ENCODE results near the gene TUT7. TPM values are rescaled to one million over a fixed set of nuclear protein-coding genes. Genes with fewer than 3 reads are reported as not detected.
"Not testable (repeated sequence)": the region's sequence is repeated elsewhere in the genome, so short reads cannot be mapped to it uniquely, and the experiment has no call there.

TUT7 gene
- total RNA-seq, 1 donor from 2014 or later, result 37.7 TPM

- Histone ChIP-seq H3K36me3 (no peaks in the 10 kb centered on the region), H3K9me3 (no peaks in the 10 kb centered on the region), H3K4me3 (no peak overlapping the region), H3K27me3 (ENCODE audit: low read depth) (no peaks in the 10 kb centered on the region), H3K27ac (no peak overlapping the region), H3K4me1 (no peaks in the 10 kb centered on the region)
- no peak for ATAC-seq
- DNase-seq, result no peak
- TF ChIP-seq CTCF (IDR thresholded peaks at IDR 0.05), result no peak
- intact Hi-C loops (cut with DNase I), result no loop called here
Measured at GRCh38 chr9:86387376-86387775, 33.2 kb upstream of the TUT7 start.

- H3K9me3 ChIP-seq; H3K27me3 ChIP-seq (ENCODE audit: low read depth); DNase-seq; intact Hi-C loops (cut with DNase I); H3K36me3 ChIP-seq; H3K4me1 ChIP-seq; H3K27ac ChIP-seq; H3K4me3 ChIP-seq; ATAC-seq: not testable (repeated sequence)
Measured at GRCh38 chr9:86383000-86383399, 28.8 kb upstream of the TUT7 start.

GRCh38 chr9:86376016-86376415, 21.8 kb upstream of the TUT7 start:
- DNase-seq, result no peak
- Histone ChIP-seq H3K36me3 (no peaks in the 10 kb centered on the region), H3K4me1 (no peaks in the 10 kb centered on the region), H3K27ac (no peak overlapping the region), H3K27me3 (ENCODE audit: low read depth) (no peaks in the 10 kb centered on the region), H3K4me3 (no peak overlapping the region), H3K9me3 (peaks cover 10% of the 10 kb centered on the region)
- ATAC-seq, result no peak
- no peak for TF ChIP-seq CTCF (IDR thresholded peaks at IDR 0.05)
- intact Hi-C loops (cut with DNase I), result no loop called here

- Histone ChIP-seq H3K4me1 (no peaks in the 10 kb centered on the region), H3K36me3 (no peaks in the 10 kb centered on the region), H3K27me3 (ENCODE audit: low read depth) (no peaks in the 10 kb centered on the region), H3K9me3 (peaks cover 22% of the 10 kb centered on the region), H3K4me3 (no peak overlapping the region), H3K27ac (no peak overlapping the region)
- ATAC-seq (no peak), DNase-seq (no peak)
- no peak for TF ChIP-seq CTCF (IDR thresholded peaks at IDR 0.05)
- intact Hi-C loops (cut with DNase I), result no loop called here
Measured at GRCh38 chr9:86369810-86370209, 15.6 kb upstream of the TUT7 start.

GRCh38 chr9:86368871-86369521, 14.8 kb upstream of the TUT7 start:
- peak overlapping the region; percentile 6 for H3K27ac ChIP-seq
- H3K36me3 ChIP-seq, result no peaks in the 10 kb centered on the region
- no peaks in the 10 kb centered on the region for H3K27me3 ChIP-seq (ENCODE audit: low read depth)
- TF ChIP-seq CTCF (IDR thresholded peaks at IDR 0.05), result no peak
- intact Hi-C loops (cut with DNase I), result no loop called here
- no peak overlapping the region for H3K4me3 ChIP-seq
- peaks cover 22% of the 10 kb centered on the region for H3K9me3 ChIP-seq
- H3K4me1 ChIP-seq, result no peaks in the 10 kb centered on the region
- DNase-seq, result no peak
- ATAC-seq, result peak; percentile 62 to 82

- H3K27ac ChIP-seq, result no peak overlapping the region
- intact Hi-C loops (cut with DNase I), result no loop called here
- ATAC-seq, result no peak
- no peak for DNase-seq
- H3K9me3 ChIP-seq, result no peaks in the 10 kb centered on the region
- no peak overlapping the region for H3K4me3 ChIP-seq
- no peaks in the 10 kb centered on the region for H3K4me1 ChIP-seq
- H3K27me3 ChIP-seq (ENCODE audit: low read depth), result no peaks in the 10 kb centered on the region
- no peaks in the 10 kb centered on the region for H3K36me3 ChIP-seq
- no peak for TF ChIP-seq CTCF (IDR thresholded peaks at IDR 0.05)
Measured at GRCh38 chr9:86361176-86361575, 7.0 kb upstream of the TUT7 start.

Data from lower lobe of right lung (tissue), 2 donors.